ENCODE results near the gene TMEM121.
"Not testable (repeated sequence)": the region's sequence is repeated elsewhere in the genome, so short reads cannot be mapped to it uniquely, and the experiment has no call there.

DNA sequence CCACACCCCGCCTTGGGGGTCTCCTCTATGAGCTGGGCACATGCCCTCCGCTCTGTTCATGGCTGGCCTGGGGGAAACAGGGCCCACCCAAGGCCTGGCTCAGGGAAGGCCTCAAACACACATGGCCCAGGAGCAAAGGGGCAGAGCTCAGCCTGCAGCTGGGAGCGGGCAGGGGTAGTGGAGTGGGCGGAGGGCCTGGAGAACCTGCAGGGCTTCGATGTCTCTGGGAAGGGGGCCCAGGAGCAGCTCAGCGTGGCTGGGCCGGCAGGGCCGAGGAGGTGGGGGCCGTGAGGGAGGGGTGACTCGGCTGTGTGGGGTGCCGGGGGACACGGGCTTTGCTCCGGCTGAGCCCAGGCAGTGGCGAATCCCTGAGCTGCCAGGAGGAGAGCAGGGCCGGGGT, 47.5 kb downstream of the TMEM121 start:
- TF ChIP-seq, protein P1, sequence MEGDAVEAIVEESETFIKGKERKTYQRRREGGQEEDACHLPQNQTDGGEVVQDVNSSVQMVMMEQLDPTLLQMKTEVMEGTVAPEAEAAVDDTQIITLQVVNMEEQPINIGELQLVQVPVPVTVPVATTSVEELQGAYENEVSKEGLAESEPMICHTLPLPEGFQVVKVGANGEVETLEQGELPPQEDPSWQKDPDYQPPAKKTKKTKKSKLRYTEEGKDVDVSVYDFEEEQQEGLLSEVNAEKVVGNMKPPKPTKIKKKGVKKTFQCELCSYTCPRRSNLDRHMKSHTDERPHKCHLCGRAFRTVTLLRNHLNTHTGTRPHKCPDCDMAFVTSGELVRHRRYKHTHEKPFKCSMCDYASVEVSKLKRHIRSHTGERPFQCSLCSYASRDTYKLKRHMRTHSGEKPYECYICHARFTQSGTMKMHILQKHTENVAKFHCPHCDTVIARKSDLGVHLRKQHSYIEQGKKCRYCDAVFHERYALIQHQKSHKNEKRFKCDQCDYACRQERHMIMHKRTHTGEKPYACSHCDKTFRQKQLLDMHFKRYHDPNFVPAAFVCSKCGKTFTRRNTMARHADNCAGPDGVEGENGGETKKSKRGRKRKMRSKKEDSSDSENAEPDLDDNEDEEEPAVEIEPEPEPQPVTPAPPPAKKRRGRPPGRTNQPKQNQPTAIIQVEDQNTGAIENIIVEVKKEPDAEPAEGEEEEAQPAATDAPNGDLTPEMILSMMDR (IDR thresholded peaks at IDR 0.05): not testable (repeated sequence)
- not testable (repeated sequence) for TF ChIP-seq POLR2AphosphoS5 (IDR thresholded peaks at IDR 0.05)

Measured in prostate gland (tissue), 2 donors.